SKM-1 treated with dmso at 0.1 percent for 144 hours (cell line): ENCODE results near the gene MCOLN3.
"Not testable (repeated sequence)": the region's sequence is repeated elsewhere in the genome, so short reads cannot be mapped to it uniquely, and the experiment has no call there.

Experiments
- DNase-seq: peaks from one replicate; lab custom pipeline; 2025; ENCODE audit not compliant: unreplicated experiment; lab: John Stamatoyannopoulos, UW

MCOLN3 gene

DNA sequence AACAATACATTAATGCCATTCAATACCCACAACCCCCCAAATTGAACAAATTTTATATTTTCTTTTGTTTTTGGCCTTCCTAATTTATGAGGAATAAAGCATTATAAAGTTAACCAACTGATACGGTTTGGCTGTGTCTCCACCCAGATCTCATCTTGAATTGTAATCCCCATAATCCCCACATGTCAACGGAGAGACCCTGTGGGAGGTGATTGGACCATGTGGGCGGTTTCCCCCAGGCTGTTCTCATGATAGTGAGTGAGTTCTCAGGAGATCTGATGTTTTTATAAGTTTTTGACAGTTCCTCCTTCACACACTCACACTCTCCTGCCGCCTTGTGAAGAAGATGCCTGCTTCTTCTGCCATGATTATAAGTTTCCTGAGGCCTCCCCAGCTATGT lies 6.4 kb upstream of the MCOLN3 start:
- DNase-seq: no peak

DNA sequence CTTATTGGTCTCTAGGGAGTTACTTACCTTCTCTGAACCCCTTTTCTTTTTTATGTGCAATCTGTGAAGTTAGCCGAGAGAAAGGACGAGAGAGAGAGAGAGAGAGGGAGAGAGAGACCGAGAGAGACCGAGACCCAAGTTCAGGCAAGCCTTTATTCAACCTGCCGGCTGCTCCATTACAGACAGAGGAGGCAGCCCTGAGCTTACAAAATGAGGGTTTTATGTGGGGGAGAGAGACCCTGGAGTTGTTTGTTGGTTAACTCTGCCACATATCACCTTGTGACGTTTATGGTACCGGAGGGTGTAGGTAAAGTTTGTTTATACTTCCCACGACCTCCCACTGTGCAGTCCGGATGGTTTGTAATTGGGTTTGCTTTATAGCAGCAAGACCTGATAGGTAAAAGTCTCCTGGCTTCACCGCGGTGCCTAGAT lies 1.5 kb upstream of the MCOLN3 start:
- no peak for DNase-seq

DNA sequence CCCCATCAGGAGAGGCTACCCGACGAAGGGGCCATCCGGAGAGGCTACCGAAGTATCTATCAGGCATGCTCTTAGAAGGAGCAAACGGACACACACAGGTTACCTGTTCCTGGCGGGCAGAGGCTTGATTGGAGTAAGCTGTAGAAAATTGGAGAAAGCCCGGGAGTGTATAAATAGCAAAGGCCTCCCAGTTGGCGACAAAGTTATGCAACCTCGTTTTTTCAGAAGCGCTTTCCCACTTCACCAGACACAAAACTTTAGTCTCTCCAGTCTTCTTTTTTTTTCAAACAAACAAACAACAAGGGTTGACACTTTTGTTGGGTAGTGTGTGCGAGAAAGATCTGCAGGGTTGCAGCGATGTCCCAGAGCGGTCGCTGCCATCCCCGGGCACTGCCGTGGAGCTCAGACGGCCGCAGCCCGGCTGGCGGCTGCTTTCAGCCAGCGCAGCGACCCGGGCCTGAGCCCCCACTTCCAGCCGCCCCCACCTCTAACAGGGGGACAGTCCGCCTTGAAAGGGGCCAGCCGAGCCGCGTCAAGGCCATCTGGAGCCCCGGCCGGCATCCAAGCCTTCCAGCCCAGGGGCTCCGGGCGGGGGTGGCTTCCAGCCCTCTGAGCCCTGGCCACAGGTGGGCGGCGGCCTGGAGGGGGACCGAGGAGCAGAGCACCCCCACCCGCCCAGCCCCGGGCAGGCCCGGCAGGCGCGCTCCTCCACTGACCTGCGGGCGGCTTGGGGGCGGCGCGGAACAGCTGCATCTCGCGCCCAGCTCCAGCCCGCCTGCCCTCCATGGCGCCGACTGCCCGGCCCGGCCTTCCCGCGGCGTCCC lies 616 bp downstream of the MCOLN3 start:
- peak; percentile 6 for DNase-seq

DNA sequence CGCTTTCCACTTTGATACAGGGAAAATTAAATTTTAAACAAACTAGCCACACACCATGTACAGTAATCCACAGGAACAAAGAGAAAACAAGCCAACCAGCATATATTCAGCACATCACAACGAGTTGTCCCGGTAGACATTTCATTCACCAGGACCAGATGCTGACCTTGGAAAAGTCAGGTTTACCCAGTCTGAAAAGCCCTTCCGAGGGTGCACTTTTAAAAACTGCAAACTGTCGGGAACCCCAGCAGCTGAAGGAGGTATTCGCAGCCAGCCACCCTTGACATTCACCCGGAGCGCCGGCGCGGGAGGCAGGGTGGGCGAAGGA lies 1.2 kb downstream of the MCOLN3 start:
- no peak for DNase-seq

DNA sequence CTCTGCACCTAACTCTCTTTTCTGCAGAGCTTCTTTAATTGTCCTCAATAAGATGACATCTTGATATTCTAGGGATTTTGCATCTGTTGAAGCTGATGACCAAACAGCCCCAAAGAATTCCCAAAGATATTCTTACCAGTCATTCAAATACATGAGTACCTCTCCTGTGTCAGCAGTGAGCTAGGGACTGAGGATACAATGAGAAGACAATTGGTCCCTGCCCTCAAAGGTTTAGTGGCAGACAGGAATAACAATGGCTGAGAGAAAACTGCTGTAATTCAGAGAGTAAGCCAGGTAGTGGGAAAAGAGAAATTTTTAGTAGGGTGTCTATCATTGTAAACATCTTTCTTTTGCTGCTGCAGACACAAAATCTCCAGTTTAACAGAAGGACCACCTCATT lies 5.9 kb downstream of the MCOLN3 start:
- no peak for DNase-seq

DNA sequence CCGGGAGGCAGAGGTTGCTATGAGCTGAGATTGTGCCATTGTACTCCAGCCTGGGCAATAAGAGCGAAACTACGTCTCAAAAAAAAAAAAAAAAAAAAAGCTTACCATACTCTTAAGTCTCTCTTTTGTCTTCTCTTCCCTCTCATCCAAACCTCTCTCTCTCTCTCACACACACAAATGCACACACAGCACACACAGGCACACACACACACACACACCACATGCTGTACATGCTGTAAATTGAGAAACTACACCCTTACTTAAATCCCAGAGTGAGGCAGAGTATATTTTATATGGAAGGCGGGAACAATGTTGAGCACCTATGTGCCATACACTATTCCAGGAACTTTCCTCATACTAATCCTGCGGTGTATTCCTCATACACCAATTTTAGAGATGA lies 6.5 kb downstream of the MCOLN3 start:
- no peak for DNase-seq

DNA sequence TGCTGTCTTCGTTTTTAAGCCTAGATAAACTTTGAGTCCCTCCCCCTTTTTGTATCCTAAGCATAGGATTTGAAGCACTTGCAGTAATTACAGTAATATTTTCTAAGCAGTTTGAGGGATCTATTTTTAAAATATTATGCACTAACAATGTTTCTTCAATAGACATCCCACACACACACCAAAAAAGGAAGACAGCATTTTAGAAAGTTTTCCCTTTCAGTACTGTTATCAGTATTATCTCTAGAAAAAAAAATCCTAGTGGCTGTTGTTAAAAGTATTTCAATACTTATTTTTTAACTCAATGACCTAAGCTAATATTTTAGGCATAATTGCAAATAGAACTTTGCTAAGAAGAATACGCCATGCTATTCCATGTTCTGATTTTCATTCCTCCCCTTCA lies 15.1 kb downstream of the MCOLN3 start:
- DNase-seq: no peak

DNA sequence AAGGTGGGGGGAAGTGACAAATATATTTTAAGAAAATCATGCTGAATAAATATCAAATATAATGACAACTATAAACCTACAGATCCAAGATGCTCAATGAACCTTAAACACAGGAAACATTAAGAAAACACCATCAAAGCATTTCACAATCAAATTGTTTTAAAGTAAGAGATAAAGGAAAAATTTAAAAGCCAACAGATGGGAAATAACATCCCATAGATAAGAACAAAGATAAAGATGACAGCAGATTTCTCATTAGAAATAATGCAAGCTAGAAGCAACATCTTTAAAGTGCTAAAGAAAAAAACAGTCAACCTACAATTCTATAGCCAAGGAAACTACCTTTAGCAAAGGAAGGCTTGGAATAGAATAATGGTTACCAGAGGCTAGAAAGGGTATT lies 17.8 kb downstream of the MCOLN3 start:
- no peak for DNase-seq

DNA sequence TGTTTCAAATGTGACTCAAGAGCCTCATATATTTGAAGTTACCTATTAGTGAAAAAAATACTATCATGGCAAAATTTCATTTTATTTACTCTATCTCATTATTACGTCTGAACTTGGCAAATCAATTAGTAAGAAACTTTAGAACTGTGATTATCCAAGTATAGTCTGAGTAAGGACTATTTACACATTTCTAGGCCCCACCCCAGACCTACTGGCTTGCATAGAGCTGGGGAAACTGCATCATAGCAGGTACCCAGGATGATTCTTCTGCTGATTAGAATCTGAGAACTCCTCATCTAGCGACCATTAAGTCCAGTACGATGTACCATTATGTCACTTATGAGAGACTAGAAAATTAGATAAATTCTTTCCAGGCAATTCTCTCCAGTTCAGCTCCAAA lies 20.1 kb downstream of the MCOLN3 start:
- DNase-seq: no peak

DNA sequence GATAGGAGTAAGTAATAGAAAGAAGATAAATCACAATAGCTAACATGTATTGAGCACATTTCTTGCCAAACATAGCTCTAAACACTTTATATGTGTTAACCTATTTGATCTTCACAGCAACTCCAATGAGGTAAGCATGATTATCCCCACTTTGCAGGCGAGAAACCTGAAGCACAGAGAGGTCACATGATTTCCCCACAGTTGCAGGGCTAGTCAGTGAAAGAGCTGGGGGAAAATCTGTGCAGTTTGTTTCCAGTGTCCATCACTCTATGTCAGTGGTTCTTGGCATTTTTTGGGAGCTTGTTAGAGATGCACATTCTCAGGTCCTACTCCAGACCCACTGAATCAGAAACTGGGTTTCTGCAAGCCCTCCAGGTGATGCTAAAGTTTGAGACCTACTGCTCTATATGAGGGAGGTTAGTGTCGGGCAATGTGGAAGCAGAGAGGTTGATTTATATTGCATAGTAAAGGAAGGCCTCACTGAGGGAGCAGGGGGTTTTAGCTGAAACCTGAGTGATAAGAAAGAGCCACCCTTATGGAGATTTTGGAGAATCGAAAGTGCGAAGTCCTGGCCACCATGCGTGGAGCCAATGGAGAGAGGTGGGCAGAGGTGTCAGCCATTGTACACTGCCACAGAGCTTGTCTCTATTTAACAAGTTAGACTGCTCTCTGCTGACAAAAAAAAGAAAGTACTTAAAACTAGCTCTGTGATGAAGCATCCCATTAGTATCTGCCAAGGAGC lies 20.9 kb downstream of the MCOLN3 start:
- DNase-seq: no peak

DNA sequence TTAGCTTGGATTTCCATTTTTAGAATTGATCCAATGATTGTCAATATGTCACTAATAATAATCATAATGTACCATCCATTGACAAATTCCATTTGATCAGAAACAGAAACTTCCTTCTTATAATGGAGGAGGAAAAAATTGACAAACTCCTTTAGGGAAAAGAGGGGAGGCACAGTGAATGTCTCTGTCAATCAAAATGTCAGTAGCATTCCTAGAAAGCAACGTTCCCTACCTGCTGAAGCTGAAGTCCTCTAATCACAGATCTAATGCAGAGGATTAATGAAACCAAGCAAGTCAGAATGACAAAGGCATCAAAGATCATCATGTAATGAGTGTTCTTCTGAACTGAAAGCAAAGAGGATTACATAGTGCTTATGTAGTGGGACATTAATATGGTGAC lies 22.4 kb downstream of the MCOLN3 start:
- DNase-seq: no peak

DNA sequence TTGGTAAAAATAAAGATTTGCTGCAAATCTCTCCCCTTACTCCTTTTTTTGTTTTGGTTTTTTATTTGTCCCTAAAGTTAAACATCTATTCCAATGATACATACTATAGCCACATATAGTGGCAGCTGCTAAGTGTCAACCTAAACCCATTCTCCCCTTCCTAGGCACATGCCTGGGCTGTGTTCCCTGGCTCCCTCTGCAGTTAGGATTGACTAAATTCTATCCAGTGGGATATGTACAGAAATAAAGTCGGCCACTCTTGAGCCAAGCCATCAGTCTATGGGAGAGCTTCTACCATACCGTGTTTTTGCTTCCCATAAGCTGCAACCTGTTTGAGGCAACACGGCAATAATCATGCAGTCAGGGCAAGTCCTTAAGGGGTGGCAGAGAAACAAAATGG lies 23.6 kb downstream of the MCOLN3 start:
- DNase-seq: no peak

DNA sequence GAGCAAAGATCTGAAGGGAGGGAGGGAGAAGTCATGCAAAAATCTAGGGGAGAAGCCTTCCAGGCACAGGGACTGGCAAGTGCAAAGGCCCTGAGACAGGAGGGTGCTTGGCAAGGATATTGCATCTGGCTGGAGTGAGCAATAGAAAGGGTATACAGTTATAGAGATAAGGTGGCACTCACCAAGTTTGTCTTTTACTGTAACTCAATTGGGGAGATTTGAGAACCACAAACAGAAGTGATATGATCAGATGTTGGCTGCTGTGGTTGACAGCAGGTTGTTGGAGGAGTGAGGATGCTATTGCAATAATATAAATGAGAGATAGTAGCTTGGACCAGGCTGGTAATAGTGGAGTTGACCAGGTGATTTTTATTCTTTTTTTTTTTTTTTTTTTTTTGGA lies 25.6 kb downstream of the MCOLN3 start:
- no peak for DNase-seq

DNA sequence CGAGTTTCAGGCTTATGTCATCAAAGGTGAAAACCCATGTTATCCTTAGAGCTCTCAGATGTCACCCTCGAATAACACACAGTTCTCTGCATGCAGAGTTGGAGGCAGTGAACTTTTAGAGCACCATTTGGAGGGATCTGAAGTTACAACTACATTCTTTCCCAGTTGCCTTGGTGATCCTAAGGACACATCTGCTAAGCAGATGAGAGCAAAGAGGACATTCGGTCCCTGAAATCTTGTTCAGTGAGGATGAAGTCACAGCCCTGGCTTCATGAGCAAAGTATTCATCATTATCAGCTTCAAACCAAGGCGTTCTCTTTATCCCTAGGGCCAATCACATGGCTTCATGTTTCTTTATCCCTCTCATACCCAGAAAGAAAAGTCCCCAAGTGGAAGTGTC lies 28.3 kb downstream of the MCOLN3 start:
- DNase-seq: no peak

DNA sequence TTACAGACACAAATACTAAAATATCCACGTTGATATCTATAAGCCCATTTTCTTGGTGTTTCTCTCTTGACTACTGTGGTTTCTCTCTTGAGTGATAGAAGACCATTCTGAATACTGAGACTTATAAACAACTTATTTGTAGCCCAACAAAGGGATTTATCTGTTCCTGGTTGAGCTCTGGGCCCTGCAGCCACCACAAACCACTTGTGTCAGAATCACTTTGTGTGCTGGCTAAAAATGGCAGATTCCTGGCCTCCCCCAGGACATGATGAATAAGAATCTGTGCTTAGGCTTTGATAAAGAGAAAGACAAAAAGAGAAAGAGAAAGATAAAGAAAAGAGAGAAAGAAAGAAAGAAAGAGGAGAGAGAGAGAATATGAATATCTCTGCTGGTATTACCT lies 32.5 kb downstream of the MCOLN3 start:
- DNase-seq: no peak

DNA sequence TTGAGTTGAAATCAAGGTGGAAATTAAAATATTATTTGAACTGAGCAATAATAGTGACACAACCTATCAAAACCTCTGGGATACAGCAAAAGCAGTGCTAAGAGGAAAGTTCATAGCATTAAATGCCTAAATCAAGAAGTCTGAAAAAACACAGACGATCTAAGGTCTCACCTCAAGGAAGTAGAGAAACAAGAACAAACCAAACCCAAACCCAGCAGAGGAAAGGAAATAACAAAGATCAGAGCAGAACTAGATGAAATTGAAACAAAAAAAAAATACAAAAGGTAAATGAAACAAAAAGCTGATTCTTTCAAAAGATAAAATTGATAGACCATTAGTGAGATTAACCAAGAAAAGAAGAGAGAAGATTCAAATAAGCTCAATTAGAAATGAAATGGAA lies 42.7 kb downstream of the MCOLN3 start:
- not testable (repeated sequence) for DNase-seq

DNA sequence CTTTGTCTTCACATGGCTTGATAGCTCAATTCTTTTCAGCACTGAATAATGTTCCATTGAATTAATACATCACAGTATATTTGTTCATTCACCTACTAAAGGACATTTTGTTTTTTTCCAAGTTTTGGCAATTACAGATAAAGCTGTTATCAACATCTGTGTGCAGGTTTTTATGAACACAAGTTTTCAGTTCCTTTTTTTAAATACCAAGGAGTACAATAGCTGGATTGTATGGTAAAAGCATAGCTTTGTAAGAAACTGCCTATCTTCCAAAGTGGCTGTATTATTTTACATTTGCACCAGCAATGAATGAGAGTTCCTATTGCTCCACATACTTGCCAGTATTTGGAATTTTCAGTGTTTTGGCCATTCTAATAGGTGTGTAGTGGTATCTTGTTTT lies 46.6 kb downstream of the MCOLN3 start:
- no peak for DNase-seq

DNA sequence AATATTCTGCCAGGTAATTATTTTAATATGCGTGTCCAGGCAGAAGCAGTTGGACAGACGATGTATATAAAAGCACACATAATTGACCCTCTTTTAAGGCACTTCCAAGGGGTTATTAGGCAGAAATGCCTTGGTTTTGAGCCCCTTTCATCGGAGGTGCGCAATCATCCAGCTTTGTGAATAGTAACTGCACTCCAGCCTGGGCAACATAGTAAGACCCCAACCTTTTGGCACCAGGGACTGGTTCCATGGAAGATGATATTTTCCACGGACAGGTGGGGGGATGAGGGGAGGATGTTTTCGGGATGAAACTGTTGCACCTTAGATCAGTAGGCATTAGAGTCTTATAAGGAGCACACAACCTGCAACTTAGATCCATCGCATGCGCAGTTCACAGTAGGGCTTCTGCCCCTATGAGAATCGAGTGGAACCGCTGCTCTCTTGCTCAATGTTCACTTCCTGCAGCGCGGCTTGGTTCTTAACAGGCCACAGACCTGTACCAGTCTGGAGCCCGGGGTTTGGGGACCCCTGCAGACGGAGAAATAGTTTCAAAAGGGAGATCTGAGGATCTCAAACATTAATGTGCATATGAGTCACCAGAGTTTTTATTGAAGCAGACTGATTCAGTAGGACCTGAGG lies 49.5 kb downstream of the MCOLN3 start:
- DNase-seq: peak; percentile 59

DNA sequence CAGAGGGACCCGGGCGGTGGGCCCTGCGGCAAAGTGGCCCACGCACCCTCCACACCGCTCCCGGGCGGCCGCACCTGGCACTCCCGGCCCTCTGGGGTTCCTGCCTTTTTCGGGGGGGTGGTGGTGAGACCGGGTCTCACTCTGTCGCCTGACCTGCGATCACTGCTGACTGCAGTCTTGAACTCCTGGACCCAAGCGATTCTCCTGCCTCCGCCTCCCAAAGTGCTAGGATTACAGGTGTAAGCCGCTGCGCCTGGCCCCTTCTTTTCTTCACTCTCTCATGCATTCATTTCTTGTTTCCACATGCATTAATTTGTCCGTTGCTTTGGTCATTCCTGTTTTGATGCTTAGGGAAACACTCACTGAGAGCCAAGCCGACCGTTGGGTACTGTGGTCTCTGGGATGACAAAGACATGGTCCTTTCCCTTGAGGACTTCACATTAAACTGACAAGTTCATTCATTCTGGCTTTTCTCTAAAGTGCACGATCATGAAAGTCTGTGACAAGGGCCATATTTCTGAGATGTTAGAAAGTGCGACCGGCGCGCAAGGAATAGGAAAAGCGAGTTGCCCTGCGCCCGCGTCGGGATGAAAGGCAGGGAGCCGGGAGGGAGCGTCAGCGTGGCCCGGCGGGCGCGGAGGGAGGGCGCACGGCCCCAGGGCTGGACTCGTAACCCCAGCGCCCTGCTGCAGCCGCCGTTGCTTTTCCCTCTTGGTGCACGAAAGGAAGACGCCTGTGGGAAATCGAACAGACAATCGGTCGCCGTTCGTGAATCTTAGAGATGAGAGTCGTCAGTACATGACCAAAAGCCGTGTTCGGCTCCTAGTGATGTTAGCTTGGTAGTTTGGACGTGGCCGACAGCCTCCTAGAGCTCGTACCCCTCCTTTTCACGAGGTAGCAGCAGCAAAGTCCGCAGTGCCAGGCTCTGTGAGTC lies 50.4 kb downstream of the MCOLN3 start:
- DNase-seq: no peak

DNA sequence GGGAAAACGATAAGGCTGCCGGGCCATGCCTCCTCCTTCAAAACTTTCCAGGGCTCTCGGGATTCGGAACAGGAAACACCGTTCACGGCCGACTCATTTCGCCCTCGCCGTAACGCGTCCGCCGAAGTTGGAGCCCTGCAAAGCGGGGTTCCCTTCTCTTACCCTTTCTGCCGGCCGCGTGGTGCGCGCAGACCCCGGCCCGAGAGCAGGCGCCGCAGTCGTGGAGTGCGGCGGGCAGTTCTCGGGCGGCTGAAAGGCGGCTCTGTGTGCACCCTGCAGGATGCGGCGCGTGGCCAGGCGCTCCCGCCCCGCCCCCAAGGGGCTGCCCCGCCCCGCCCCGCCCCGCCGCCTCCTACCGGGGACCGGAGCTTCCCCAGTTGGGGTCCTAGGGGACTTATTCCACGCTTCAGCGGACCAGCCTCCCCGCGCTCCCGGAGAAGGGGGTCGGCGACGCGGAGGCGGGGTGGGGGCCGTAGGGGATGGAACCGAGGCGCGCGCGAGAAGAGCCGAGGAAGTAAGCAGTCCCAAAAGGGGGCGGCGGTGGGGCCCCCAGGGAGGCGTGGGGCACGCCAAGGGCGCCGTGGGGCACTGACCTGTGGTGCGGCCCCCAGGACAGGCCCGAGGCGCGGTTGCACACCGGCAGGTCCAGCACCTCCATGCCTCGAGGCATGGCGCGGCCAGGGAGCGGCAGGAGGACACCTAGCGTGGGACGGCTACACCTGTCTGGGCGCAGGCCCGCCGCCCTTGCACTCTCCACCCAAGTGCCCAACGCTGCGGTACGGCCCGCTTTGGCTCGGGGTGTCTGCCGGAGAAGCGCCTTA lies 51.2 kb downstream of the MCOLN3 start, which contains the start of gene MCOLN2:
MCOLN2 (minus strand) TSS at position 268 of the 821 bp plus-strand sequence; CDS start at position 27, 241 bp downstream.
- peak; percentile 38 for DNase-seq
